ENCODE data around the gene KIAA1549. TPM values are rescaled to one million over a fixed set of nuclear protein-coding genes. Genes with fewer than 3 reads are reported as not detected.

Gene KIAA1549
- total and polyA plus RNA-seq, 2 donors = 0.48 to 1.9 TPM

- WGBS = 77% methylated on average over 2 of the region's 2 CpGs
Observed at GRCh38 chr7:138913783-138914182, 67.4 kb downstream of the KIAA1549 start.

GRCh38 chr7:138911007-138911406 is 70.2 kb downstream of the KIAA1549 start:
- WGBS = 82% methylated on average over 6 of the region's 6 CpGs

More at GRCh38 chr7:138913783-138914182, 67.4 kb downstream of the KIAA1549 start:
- H3K4me1 ChIP-seq (ENCODE audit: control insufficient read depth in 2 of 2, insufficient read depth in 2 of 2, low read length in 2 of 2) = peaks cover 0 to 8% of the 10 kb centered on the region in 2 donors
- peaks cover 0 to 5% of the 10 kb centered on the region in 2 donors for H3K9me3 ChIP-seq (ENCODE audit: control insufficient read depth in 2 of 2, insufficient read depth in 1 of 2, low read length in 1 of 2)
- no peak overlapping the region for H3K4me3 ChIP-seq (ENCODE audit: low read length in 2 of 2)
- no peak for DNase-seq (ENCODE audit: low read depth in 6 of 9, low spot score in 9 of 9)
- H3K27ac ChIP-seq (ENCODE audit: low read depth in 1 of 2, low read length in 1 of 2) = no peak overlapping the region
- no peaks in the 10 kb centered on the region for H3K27me3 ChIP-seq (ENCODE audit: control insufficient read depth in 2 of 2, insufficient read depth in 1 of 2, low read length in 1 of 2)
- no peaks in the 10 kb centered on the region for H3K36me3 ChIP-seq (ENCODE audit: control insufficient read depth in 2 of 2, insufficient read depth in 2 of 2, low read length in 1 of 2)

GRCh38 chr7:138907850-138908249 is 73.3 kb downstream of the KIAA1549 start:
- Histone ChIP-seq H3K27ac (ENCODE audit: low read depth in 1 of 2, low read length in 1 of 2) (no peak overlapping the region), H3K4me3 (ENCODE audit: low read length in 2 of 2) (no peak overlapping the region), H3K4me1 (ENCODE audit: control insufficient read depth in 2 of 2, insufficient read depth in 2 of 2, low read length in 2 of 2) (peaks cover 22 to 25% of the 10 kb centered on the region in 2 donors), H3K27me3 (ENCODE audit: control insufficient read depth in 2 of 2, insufficient read depth in 1 of 2, low read length in 1 of 2) (no peaks in the 10 kb centered on the region), H3K36me3 (ENCODE audit: control insufficient read depth in 2 of 2, insufficient read depth in 2 of 2, low read length in 1 of 2) (no peaks in the 10 kb centered on the region), H3K9me3 (ENCODE audit: control insufficient read depth in 2 of 2, insufficient read depth in 1 of 2, low read length in 1 of 2) (no peaks in the 10 kb centered on the region)
- 93% methylated on average over 8 of the region's 8 CpGs for WGBS
- no peak for DNase-seq (ENCODE audit: low read depth in 6 of 9, low spot score in 9 of 9)

More at GRCh38 chr7:138911007-138911406, 70.2 kb downstream of the KIAA1549 start:
- H3K27ac ChIP-seq (ENCODE audit: low read depth in 1 of 2, low read length in 1 of 2) = no peak overlapping the region
- H3K9me3 ChIP-seq (ENCODE audit: control insufficient read depth in 2 of 2, insufficient read depth in 1 of 2, low read length in 1 of 2) = no peaks in the 10 kb centered on the region
- no peak for DNase-seq (ENCODE audit: low read depth in 6 of 9, low spot score in 9 of 9)
- H3K4me3 ChIP-seq (ENCODE audit: low read length in 2 of 2) = no peak overlapping the region
- no peaks in the 10 kb centered on the region for H3K27me3 ChIP-seq (ENCODE audit: control insufficient read depth in 2 of 2, insufficient read depth in 1 of 2, low read length in 1 of 2)
- no peaks in the 10 kb centered on the region for H3K36me3 ChIP-seq (ENCODE audit: control insufficient read depth in 2 of 2, insufficient read depth in 2 of 2, low read length in 1 of 2)
- H3K4me1 ChIP-seq (ENCODE audit: control insufficient read depth in 2 of 2, insufficient read depth in 2 of 2, low read length in 2 of 2) = no peaks in the 10 kb centered on the region

DNA sequence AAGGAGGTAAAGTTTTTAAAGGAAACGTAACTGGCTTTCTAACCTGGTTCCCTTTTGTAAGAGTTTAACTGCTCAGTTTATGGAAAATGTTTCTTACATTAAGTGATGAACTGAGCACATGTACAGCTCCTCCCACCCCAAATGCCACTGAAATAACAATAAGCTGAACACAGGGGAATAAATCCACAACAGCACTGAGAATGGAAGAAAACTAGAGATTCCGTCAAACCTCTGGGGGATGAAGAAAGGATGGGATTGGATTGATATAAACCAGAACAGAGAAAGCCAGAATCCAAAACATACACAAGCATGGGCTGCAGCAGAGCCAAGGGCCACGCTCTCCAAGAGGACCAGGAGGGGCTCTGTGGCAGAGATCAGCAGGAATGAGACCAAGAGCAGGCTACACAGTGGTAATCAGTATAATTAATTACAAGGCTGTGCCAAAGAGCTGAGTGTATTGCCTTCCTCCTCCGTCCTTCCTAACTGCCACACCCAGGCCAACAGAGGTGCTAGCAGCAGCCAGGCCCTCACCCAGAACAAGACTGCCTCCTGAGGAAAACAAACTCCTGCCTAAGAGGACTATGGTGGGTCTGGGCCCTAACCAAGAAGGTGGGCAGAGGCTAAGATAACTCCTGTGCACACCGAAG is 73.9 kb downstream of the KIAA1549 start:
- H3K4me1 ChIP-seq (ENCODE audit: control insufficient read depth in 2 of 2, insufficient read depth in 2 of 2, low read length in 2 of 2) = peaks cover 26 to 29% of the 10 kb centered on the region in 2 donors

DNA sequence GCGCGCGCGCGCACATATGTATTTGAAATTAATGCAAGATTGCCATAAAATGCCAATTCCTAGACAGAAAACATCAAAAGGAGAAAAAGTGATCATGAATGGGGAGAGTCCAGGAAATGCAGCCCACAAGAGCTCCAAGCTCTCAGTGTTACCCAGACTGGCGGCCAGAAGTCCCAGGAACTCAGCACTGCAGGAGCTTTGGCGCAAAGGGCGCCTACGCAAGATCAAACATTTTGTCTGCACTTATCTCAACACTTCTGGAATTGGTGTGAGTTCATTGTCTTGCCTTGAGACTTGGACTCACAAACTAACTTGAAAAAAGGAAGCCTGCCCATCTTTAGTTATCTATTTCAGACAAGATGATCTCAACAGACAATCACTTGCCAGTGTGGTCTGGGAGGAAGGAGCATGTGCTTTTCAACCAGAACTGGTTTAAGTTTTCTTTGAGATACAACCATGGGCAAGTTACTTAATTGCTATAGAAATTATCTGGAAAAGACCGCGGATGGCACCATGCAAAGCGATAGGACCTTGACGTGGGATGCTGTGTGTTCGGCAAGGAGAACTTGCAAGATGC is 77.2 kb downstream of the KIAA1549 start:
- WGBS = 59% methylated on average over 14 of the region's 14 CpGs
- Histone ChIP-seq H3K36me3 (ENCODE audit: control insufficient read depth in 2 of 2, insufficient read depth in 2 of 2, low read length in 1 of 2) (no peaks in the 10 kb centered on the region), H3K4me3 (ENCODE audit: low read length in 2 of 2) (peak overlapping the region in 1 of 2 donors; percentile 19), H3K27ac (ENCODE audit: low read depth in 1 of 2, low read length in 1 of 2) (peak overlapping the region; percentile 81 to 82), H3K4me1 (ENCODE audit: control insufficient read depth in 2 of 2, insufficient read depth in 2 of 2, low read length in 2 of 2) (peaks cover 34 to 38% of the 10 kb centered on the region in 2 donors), H3K9me3 (ENCODE audit: control insufficient read depth in 2 of 2, insufficient read depth in 1 of 2, low read length in 1 of 2) (no peaks in the 10 kb centered on the region), H3K27me3 (ENCODE audit: control insufficient read depth in 2 of 2, insufficient read depth in 1 of 2, low read length in 1 of 2) (no peaks in the 10 kb centered on the region)
- peak in 6 of 9 donors; percentile 29 to 68 (median 40) for DNase-seq (ENCODE audit: low read depth in 6 of 9, low spot score in 9 of 9)

More for the DNA sequence above, 73.9 kb downstream of the KIAA1549 start:
- no peaks in the 10 kb centered on the region for H3K9me3 ChIP-seq (ENCODE audit: control insufficient read depth in 2 of 2, insufficient read depth in 1 of 2, low read length in 1 of 2)
- no peak overlapping the region for H3K4me3 ChIP-seq (ENCODE audit: low read length in 2 of 2)
- no peak overlapping the region for H3K27ac ChIP-seq (ENCODE audit: low read depth in 1 of 2, low read length in 1 of 2)
- WGBS = 94% methylated on average over 5 of the region's 5 CpGs
- H3K36me3 ChIP-seq (ENCODE audit: control insufficient read depth in 2 of 2, insufficient read depth in 2 of 2, low read length in 1 of 2) = no peaks in the 10 kb centered on the region
- H3K27me3 ChIP-seq (ENCODE audit: control insufficient read depth in 2 of 2, insufficient read depth in 1 of 2, low read length in 1 of 2) = no peaks in the 10 kb centered on the region
- no peak for DNase-seq (ENCODE audit: low read depth in 6 of 9, low spot score in 9 of 9)

DNA sequence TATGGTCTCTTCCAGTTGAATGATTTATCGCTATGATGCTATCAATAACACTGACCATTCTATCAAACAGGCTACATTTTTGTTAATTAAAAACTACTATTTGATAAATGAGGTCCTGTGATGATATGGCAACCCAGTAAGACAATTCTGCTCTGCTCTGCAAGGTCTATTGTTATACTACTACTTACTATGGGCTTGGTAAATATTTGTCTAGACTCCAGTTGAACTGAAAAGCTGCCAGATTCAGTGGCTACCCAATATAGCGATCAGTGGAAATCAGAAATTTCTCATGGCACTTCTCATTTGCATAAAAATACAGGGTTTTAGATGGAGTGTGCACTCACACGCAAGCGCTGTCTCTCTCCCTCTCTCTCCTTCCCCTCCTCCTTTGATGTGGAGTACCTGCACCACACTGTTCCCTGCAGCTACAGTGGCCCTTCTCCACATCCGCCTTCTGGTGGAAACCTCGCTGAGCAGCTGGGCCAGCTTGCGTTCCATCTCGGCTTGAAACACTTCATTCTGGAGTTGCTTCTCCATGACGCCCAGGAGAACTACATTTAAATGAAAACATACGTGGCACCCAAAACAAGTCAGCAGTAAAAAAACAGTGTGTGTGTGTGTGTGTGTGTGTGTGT is 77.9 kb downstream of the KIAA1549 start:
- Histone ChIP-seq H3K9me3 (ENCODE audit: control insufficient read depth in 2 of 2, insufficient read depth in 1 of 2, low read length in 1 of 2) (no peaks in the 10 kb centered on the region), H3K27ac (ENCODE audit: low read depth in 1 of 2, low read length in 1 of 2) (peak overlapping the region; percentile 81 to 82), H3K27me3 (ENCODE audit: control insufficient read depth in 2 of 2, insufficient read depth in 1 of 2, low read length in 1 of 2) (no peaks in the 10 kb centered on the region), H3K4me1 (ENCODE audit: control insufficient read depth in 2 of 2, insufficient read depth in 2 of 2, low read length in 2 of 2) (peaks cover 34 to 40% of the 10 kb centered on the region in 2 donors), H3K36me3 (ENCODE audit: control insufficient read depth in 2 of 2, insufficient read depth in 2 of 2, low read length in 1 of 2) (no peaks in the 10 kb centered on the region), H3K4me3 (ENCODE audit: low read length in 2 of 2) (peak overlapping the region in 1 of 2 donors; percentile 19)
- peak; percentile 65 to 95 (median 82) for DNase-seq (ENCODE audit: low read depth in 6 of 9, low spot score in 9 of 9)
- WGBS = 17% methylated on average over 10 of the region's 10 CpGs

- 55% methylated on average over 3 of the region's 3 CpGs for WGBS
- Histone ChIP-seq H3K9me3 (ENCODE audit: control insufficient read depth in 2 of 2, insufficient read depth in 1 of 2, low read length in 1 of 2) (no peaks in the 10 kb centered on the region), H3K36me3 (ENCODE audit: control insufficient read depth in 2 of 2, insufficient read depth in 2 of 2, low read length in 1 of 2) (no peaks in the 10 kb centered on the region), H3K27ac (ENCODE audit: low read depth in 1 of 2, low read length in 1 of 2) (peak overlapping the region; percentile 63 to 69), H3K4me1 (ENCODE audit: control insufficient read depth in 2 of 2, insufficient read depth in 2 of 2, low read length in 2 of 2) (peaks cover 34 to 40% of the 10 kb centered on the region in 2 donors), H3K27me3 (ENCODE audit: control insufficient read depth in 2 of 2, insufficient read depth in 1 of 2, low read length in 1 of 2) (no peaks in the 10 kb centered on the region), H3K4me3 (ENCODE audit: low read length in 2 of 2) (no peak overlapping the region)
- DNase-seq (ENCODE audit: low read depth in 6 of 9, low spot score in 9 of 9) = peak in 2 of 9 donors; percentile 22 to 57
Observed at GRCh38 chr7:138902161-138902560, 79.0 kb downstream of the KIAA1549 start.

DNA sequence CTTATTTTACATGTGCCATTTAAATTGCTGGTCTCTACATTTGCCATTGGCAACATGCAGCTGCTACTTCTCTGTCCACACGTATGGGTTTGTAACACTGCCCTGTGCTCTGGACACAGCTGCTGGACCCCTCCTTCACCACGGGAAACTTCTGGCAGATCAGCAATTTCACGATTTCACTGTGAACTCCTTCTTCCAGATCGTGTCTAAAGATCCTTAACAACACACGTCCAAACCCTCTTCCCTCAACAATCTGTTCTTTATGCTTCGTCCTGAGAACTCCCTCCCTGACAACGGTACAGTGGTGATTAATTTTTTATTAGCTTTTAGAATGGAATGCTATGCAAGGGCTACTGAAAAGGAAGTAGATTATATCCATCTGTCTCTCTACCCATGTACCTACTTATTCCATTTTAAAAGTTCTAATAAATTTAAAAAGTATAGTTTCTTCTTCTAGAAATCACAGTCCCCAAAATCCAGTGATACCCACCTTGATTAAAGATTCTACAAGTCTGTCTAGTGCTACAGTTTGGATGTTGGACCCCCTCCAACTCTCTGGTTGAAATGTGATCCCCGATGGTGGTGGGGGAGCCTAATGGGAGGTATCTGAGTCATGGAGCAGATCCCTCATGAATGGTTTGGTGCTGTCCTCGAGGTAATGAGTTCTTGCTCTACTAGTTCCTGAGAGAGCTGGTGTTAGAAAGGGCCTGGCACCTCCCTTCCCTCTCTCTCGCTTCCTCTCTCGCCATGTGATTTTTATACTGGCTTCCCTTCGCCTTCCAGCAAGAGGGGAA is 81.0 kb downstream of the KIAA1549 start:
- H3K9me3 ChIP-seq (ENCODE audit: control insufficient read depth in 2 of 2, insufficient read depth in 1 of 2, low read length in 1 of 2) = no peaks in the 10 kb centered on the region
- H3K27ac ChIP-seq (ENCODE audit: low read depth in 1 of 2, low read length in 1 of 2) = no peak overlapping the region
- no peak overlapping the region for H3K4me3 ChIP-seq (ENCODE audit: low read length in 2 of 2)
- WGBS = 93% methylated on average over 12 of the region's 12 CpGs
- H3K4me1 ChIP-seq (ENCODE audit: control insufficient read depth in 2 of 2, insufficient read depth in 2 of 2, low read length in 2 of 2) = peaks cover 37 to 38% of the 10 kb centered on the region in 2 donors
- no peaks in the 10 kb centered on the region for H3K27me3 ChIP-seq (ENCODE audit: control insufficient read depth in 2 of 2, insufficient read depth in 1 of 2, low read length in 1 of 2)
- no peaks in the 10 kb centered on the region for H3K36me3 ChIP-seq (ENCODE audit: control insufficient read depth in 2 of 2, insufficient read depth in 2 of 2, low read length in 1 of 2)
- no peak for DNase-seq (ENCODE audit: low read depth in 6 of 9, low spot score in 9 of 9)

All from thymus (tissue), 11 donors.